ENCODE measurements around the gene E2F3.

GRCh38 chr6:20509212-20509611, 107.5 kb downstream of the E2F3 start:
- TF ChIP-seq CTCF (IDR thresholded peaks at IDR 0.05) (no peak), POLR2A (IDR thresholded peaks at IDR 0.05) (no peak)

Data from adrenal gland (tissue), 5 donors.